DND-41 (cell line): ENCODE results near the gene CFAP53.
"Not testable (repeated sequence)": the region's sequence is repeated elsewhere in the genome, so short reads cannot be mapped to it uniquely, and the experiment has no call there.

Experiments
- ATAC-seq: fragments of 200-7000 bp; cut with Tn5 transposase; 3 replicates; pipeline ENCODE4 v1.9.1; 2021; ENCODE audit warnings: low read depth; ENCODE audit not compliant: insufficient read depth
- DNase-seq: peaks from one replicate; pipeline ENCODE4 v3.0.0-alpha.2; 2020
- H2AFZ ChIP-seq: 2 replicates; pipeline ENCODE4 v1.6.0; 2012; ENCODE audit warnings: low read depth, low read length
- H3K27ac ChIP-seq: 2 replicates; pipeline ENCODE4 v1.5.1; 2012; ENCODE audit warnings: low read length, inconsistent platforms
- H3K27me3 ChIP-seq: fragments of 200-600 bp; sonication (generic); 2 replicates; pipeline ENCODE4 v1.6.0; 2012; ENCODE audit warnings: low read length, mild to moderate bottlenecking, inconsistent platforms; ENCODE audit not compliant: insufficient read depth, poor library complexity
- H3K36me3 ChIP-seq: 2 replicates; pipeline ENCODE4 v1.5.1; 2012; ENCODE audit warnings: low read length, inconsistent platforms; ENCODE audit not compliant: insufficient read depth
- H3K4me1 ChIP-seq: 2 replicates; pipeline ENCODE4 v1.5.1; 2012; ENCODE audit warnings: mild to moderate bottlenecking, low read length; ENCODE audit not compliant: insufficient read depth
- H3K4me2 ChIP-seq: 2 replicates; pipeline ENCODE4 v1.6.0; 2012; ENCODE audit warnings: mild to moderate bottlenecking, moderate library complexity, low read length, inconsistent platforms; ENCODE audit not compliant: insufficient read depth
- H3K4me3 ChIP-seq, 2 experiments: fragments of 200-600 bp in 1 of 2; shearing (Covaris generic) in 1 of 2; 2 replicates each; pipeline ENCODE4 v1.5.1; 2012 to 2016; ENCODE audit warnings: inconsistent platforms in 2 of 2, low read length in 2 of 2, mild to moderate bottlenecking in 2 of 2, low read depth in 1 of 2, moderate library complexity in 1 of 2
- H3K79me2 ChIP-seq: 2 replicates; pipeline ENCODE4 v1.6.0; 2012; ENCODE audit warnings: low read length, inconsistent platforms; ENCODE audit not compliant: insufficient read depth
- H3K9ac ChIP-seq: 2 replicates; pipeline ENCODE4 v1.6.0; 2012; ENCODE audit warnings: low read depth, mild to moderate bottlenecking, inconsistent platforms, low read length, moderate library complexity
- H3K9me3 ChIP-seq: 2 replicates; pipeline ENCODE4 v1.5.1; 2012; ENCODE audit warnings: low read length, moderate library complexity, mild to moderate bottlenecking, inconsistent platforms; ENCODE audit not compliant: insufficient read depth, severe bottlenecking
- H4K20me1 ChIP-seq: 2 replicates; pipeline ENCODE4 v1.6.0; 2012; ENCODE audit warnings: low read length; ENCODE audit not compliant: insufficient read depth
- CTCF ChIP-seq: IDR thresholded peaks from 2 replicates; pipeline ENCODE4 v1.5.1; 2012; ENCODE audit warnings: borderline replicate concordance, low read length, moderate library complexity, mild to moderate bottlenecking; ENCODE audit not compliant: poor library complexity, severe bottlenecking; ENCODE audit errors: extremely low read depth
- EZH2 ChIP-seq: IDR thresholded peaks from 3 replicates; pipeline ENCODE4 v1.6.1; 2012; ENCODE audit warnings: borderline replicate concordance, low read depth, mild to moderate bottlenecking, moderate library complexity, low read length, inconsistent platforms; ENCODE audit not compliant: severe bottlenecking

The CFAP53 gene

GRCh38 chr18:50262977-50263376 is 3.3 kb downstream of the CFAP53 start:
- H3K36me3 ChIP-seq: no peaks in the 10 kb centered on the region
- H2AFZ ChIP-seq: no peak overlapping the region
- DNase-seq (no peak), ATAC-seq (no peak)
- no peak overlapping the region for H3K27ac ChIP-seq
- no peaks in the 10 kb centered on the region for H3K79me2 ChIP-seq
- H4K20me1 ChIP-seq: no peaks in the 10 kb centered on the region
- H3K4me1 ChIP-seq: peaks cover 22% of the 10 kb centered on the region
- H3K9ac ChIP-seq: no peak overlapping the region
- no peak overlapping the region for H3K4me2 ChIP-seq
- H3K27me3 ChIP-seq: no peaks in the 10 kb centered on the region
- H3K9me3 ChIP-seq: no peaks in the 10 kb centered on the region
- H3K4me3 ChIP-seq: no peak overlapping the region
- no peak for TF ChIP-seq EZH2

- TF ChIP-seq CTCF: no peak
- no peak for TF ChIP-seq EZH2
- H4K20me1 ChIP-seq: no peaks in the 10 kb centered on the region
- no peak overlapping the region for H3K4me3 ChIP-seq
- no peaks in the 10 kb centered on the region for H3K27me3 ChIP-seq
- no peaks in the 10 kb centered on the region for H3K4me1 ChIP-seq
- H3K9ac ChIP-seq: no peak overlapping the region
- no peaks in the 10 kb centered on the region for H3K79me2 ChIP-seq
- H2AFZ ChIP-seq: no peak overlapping the region
- no peaks in the 10 kb centered on the region for H3K9me3 ChIP-seq
- no peak overlapping the region for H3K4me2 ChIP-seq
- no peak for ATAC-seq
- no peak for DNase-seq
- no peak overlapping the region for H3K27ac ChIP-seq
- H3K36me3 ChIP-seq: no peaks in the 10 kb centered on the region
These were observed 15.4 kb downstream of the CFAP53 start for GRCh38 chr18:50250935-50251334.

- no peak overlapping the region for H2AFZ ChIP-seq
- H3K27ac ChIP-seq: no peak overlapping the region
- no peak overlapping the region for H3K4me2 ChIP-seq
- ATAC-seq (no peak), DNase-seq (no peak)
- H4K20me1 ChIP-seq: no peaks in the 10 kb centered on the region
- no peaks in the 10 kb centered on the region for H3K4me1 ChIP-seq
- H3K9me3 ChIP-seq: no peaks in the 10 kb centered on the region
- TF ChIP-seq CTCF: no peak
- no peak for TF ChIP-seq EZH2
- no peak overlapping the region for H3K9ac ChIP-seq
- H3K27me3 ChIP-seq: no peaks in the 10 kb centered on the region
- H3K36me3 ChIP-seq: no peaks in the 10 kb centered on the region
- no peak overlapping the region for H3K4me3 ChIP-seq
- H3K79me2 ChIP-seq: no peaks in the 10 kb centered on the region
These were observed 16.7 kb downstream of the CFAP53 start for GRCh38 chr18:50249576-50249975.

- H4K20me1 ChIP-seq: no peaks in the 10 kb centered on the region
- ATAC-seq (no peak), DNase-seq (no peak)
- H2AFZ ChIP-seq: no peak overlapping the region
- no peaks in the 10 kb centered on the region for H3K79me2 ChIP-seq
- no peaks in the 10 kb centered on the region for H3K36me3 ChIP-seq
- no peaks in the 10 kb centered on the region for H3K9me3 ChIP-seq
- H3K27me3 ChIP-seq: no peaks in the 10 kb centered on the region
- no peak overlapping the region for H3K4me3 ChIP-seq
- no peak overlapping the region for H3K9ac ChIP-seq
- H3K4me2 ChIP-seq: no peak overlapping the region
- no peak overlapping the region for H3K27ac ChIP-seq
- no peak for TF ChIP-seq EZH2
- TF ChIP-seq CTCF: no peak
- no peaks in the 10 kb centered on the region for H3K4me1 ChIP-seq
These were observed 18.7 kb downstream of the CFAP53 start for GRCh38 chr18:50247561-50247960.

GRCh38 chr18:50241768-50242167 is 24.5 kb downstream of the CFAP53 start:
- H3K4me3 ChIP-seq, H3K4me2 ChIP-seq, H3K9ac ChIP-seq, H3K27me3 ChIP-seq, H2AFZ ChIP-seq, H3K9me3 ChIP-seq, H3K4me1 ChIP-seq, DNase-seq, H3K36me3 ChIP-seq, ATAC-seq, H4K20me1 ChIP-seq, H3K27ac ChIP-seq, H3K79me2 ChIP-seq: not testable (repeated sequence)
